ENCODE data around the gene COG4. TPM values are rescaled to one million over a fixed set of nuclear protein-coding genes. Genes with fewer than 3 reads are reported as not detected.

The COG4 gene
- total RNA-seq, 2 donors from 2014 or later, result 54.8 to 84.7 TPM

DNA sequence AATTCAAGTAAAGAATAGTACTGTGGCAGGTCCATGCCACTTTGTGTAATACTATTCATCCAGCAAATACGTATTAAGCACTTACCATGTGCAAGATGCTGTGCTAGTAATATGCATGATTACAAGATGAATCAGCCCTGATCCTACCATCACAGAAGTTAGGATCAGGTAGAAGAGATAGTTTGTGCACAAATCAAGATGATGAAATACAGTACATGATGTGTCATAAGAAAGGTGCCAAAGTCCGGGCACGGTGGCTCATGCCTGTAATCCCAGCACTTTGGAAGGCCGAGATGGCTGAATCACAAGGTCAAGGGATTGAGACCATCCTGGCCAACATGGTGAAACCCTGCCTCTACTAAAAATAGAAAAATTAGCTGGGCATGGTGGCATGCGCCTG is 10.9 kb downstream of the COG4 start:
- Histone ChIP-seq H3K27me3 (no peaks in the 10 kb centered on the region), H3K9me3 (no peaks in the 10 kb centered on the region), H3K4me1 (no peaks in the 10 kb centered on the region), H3K27ac (no peak overlapping the region), H3K36me3 (peaks cover 11% of the 10 kb centered on the region), H3K4me3 (no peak overlapping the region), H3K9ac (ENCODE audit: low read depth in 2 of 2, low read length in 2 of 2) (no peak overlapping the region)
- no peak for DNase-seq
- TF ChIP-seq, protein P1, sequence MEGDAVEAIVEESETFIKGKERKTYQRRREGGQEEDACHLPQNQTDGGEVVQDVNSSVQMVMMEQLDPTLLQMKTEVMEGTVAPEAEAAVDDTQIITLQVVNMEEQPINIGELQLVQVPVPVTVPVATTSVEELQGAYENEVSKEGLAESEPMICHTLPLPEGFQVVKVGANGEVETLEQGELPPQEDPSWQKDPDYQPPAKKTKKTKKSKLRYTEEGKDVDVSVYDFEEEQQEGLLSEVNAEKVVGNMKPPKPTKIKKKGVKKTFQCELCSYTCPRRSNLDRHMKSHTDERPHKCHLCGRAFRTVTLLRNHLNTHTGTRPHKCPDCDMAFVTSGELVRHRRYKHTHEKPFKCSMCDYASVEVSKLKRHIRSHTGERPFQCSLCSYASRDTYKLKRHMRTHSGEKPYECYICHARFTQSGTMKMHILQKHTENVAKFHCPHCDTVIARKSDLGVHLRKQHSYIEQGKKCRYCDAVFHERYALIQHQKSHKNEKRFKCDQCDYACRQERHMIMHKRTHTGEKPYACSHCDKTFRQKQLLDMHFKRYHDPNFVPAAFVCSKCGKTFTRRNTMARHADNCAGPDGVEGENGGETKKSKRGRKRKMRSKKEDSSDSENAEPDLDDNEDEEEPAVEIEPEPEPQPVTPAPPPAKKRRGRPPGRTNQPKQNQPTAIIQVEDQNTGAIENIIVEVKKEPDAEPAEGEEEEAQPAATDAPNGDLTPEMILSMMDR (IDR thresholded peaks at IDR 0.05), result no peak
- intact Hi-C loops (cut with DNase I), result no loop called here

GRCh38 chr16:70511833-70512232 is 11.5 kb downstream of the COG4 start:
- Histone ChIP-seq H3K36me3 (peaks cover 11% of the 10 kb centered on the region), H3K4me3 (no peak overlapping the region)
- intact Hi-C loops (cut with DNase I), result no loop called here

GRCh38 chr16:70510216-70510615 is 13.1 kb downstream of the COG4 start:
- Histone ChIP-seq H3K27me3 (no peaks in the 10 kb centered on the region), H3K9ac (ENCODE audit: low read depth in 2 of 2, low read length in 2 of 2) (no peak overlapping the region), H3K9me3 (no peaks in the 10 kb centered on the region), H3K36me3 (peaks cover 11% of the 10 kb centered on the region), H3K4me1 (no peaks in the 10 kb centered on the region), H3K4me3 (no peak overlapping the region), H3K27ac (no peak overlapping the region)
- DNase-seq, result no peak
- TF ChIP-seq, protein P1 (IDR thresholded peaks at IDR 0.05), result no peak
- intact Hi-C loops (cut with DNase I), result no loop called here

More at GRCh38 chr16:70511833-70512232, 11.5 kb downstream of the COG4 start:
- DNase-seq, result no peak
- Histone ChIP-seq H3K27ac (no peak overlapping the region), H3K9ac (ENCODE audit: low read depth in 2 of 2, low read length in 2 of 2) (no peak overlapping the region), H3K27me3 (no peaks in the 10 kb centered on the region), H3K9me3 (no peaks in the 10 kb centered on the region), H3K4me1 (no peaks in the 10 kb centered on the region)
- TF ChIP-seq, protein P1 (IDR thresholded peaks at IDR 0.05), result no peak

- Histone ChIP-seq H3K36me3 (peaks cover 11% of the 10 kb centered on the region), H3K4me1 (no peaks in the 10 kb centered on the region), H3K27me3 (no peaks in the 10 kb centered on the region), H3K4me3 (no peak overlapping the region), H3K27ac (no peak overlapping the region), H3K9ac (ENCODE audit: low read depth in 2 of 2, low read length in 2 of 2) (no peak overlapping the region), H3K9me3 (no peaks in the 10 kb centered on the region)
- intact Hi-C loops (cut with DNase I), result no loop called here
- TF ChIP-seq, protein P1 (IDR thresholded peaks at IDR 0.05), result no peak
- DNase-seq, result no peak
These were observed 14.6 kb downstream of the COG4 start for GRCh38 chr16:70508752-70509151.

GRCh38 chr16:70496513-70496912 is 26.8 kb downstream of the COG4 start:
- TF ChIP-seq, protein P1 (IDR thresholded peaks at IDR 0.05), result no peak
- Histone ChIP-seq H3K4me3 (no peak overlapping the region), H3K9ac (ENCODE audit: low read depth in 2 of 2, low read length in 2 of 2) (no peak overlapping the region), H3K27ac (no peak overlapping the region), H3K36me3 (no peaks in the 10 kb centered on the region), H3K9me3 (no peaks in the 10 kb centered on the region), H3K4me1 (no peaks in the 10 kb centered on the region), H3K27me3 (no peaks in the 10 kb centered on the region)
- intact Hi-C loops (cut with DNase I), result no loop called here
- DNase-seq, result no peak

Measured in colonic mucosa (tissue), 4 donors.